Activated T-helper 17 cell treated with anti-CD3 and anti-CD28 coated beads, Interleukin-2, amount 50 U/mL, for 72 hours (primary cell): ENCODE data around the gene DRC7. TPM values are rescaled to one million over a fixed set of nuclear protein-coding genes. Genes with fewer than 3 reads are reported as not detected.
"Not testable (repeated sequence)": the region's sequence is repeated elsewhere in the genome, so short reads cannot be mapped to it uniquely, and the experiment has no call there.

ENCODE experiments used
- ATAC-seq: fragments of 150-1000 bp; cut with Tn5 transposase; replicated peaks from 2 replicates; pipeline ENCODE4 v1.10.0; 2021; ENCODE audit warnings: mild to moderate bottlenecking, moderate library complexity
- H3K27ac Mint-ChIP-seq: one replicate; pipeline ENCODE4 v1.8.0; 2022; ENCODE audit warnings: mixed read lengths
- H3K27me3 Mint-ChIP-seq: one replicate; pipeline ENCODE4 v1.8.0; 2022; ENCODE audit warnings: mixed read lengths
- H3K36me3 Mint-ChIP-seq: one replicate; pipeline ENCODE4 v1.8.0; 2022; ENCODE audit warnings: low read depth, mild to moderate bottlenecking, mixed read lengths
- H3K4me1 Mint-ChIP-seq: one replicate; pipeline ENCODE4 v1.8.0; 2022; ENCODE audit warnings: mixed read lengths
- H3K4me3 Mint-ChIP-seq: one replicate; pipeline ENCODE4 v1.8.0; 2022; ENCODE audit warnings: mild to moderate bottlenecking, mixed read lengths
- H3K9me3 Mint-ChIP-seq: one replicate; pipeline ENCODE4 v1.8.0; 2022; ENCODE audit warnings: mixed read lengths
- total RNA-seq, 2 donors: library from RNA; stranded (reverse); gene quantifications; one replicate each; pipeline ENCODE4 v1.2.3, GENCODE V29; 2022

The DRC7 gene
- total RNA-seq, 2 donors from 2014 or later, result not detected

GRCh38 chr16:57724531-57724930, 29.9 kb downstream of the DRC7 start:
- Mint-ChIP-seq H3K36me3 (no peaks in the 10 kb centered on the region), H3K27me3 (no peaks in the 10 kb centered on the region), H3K4me3 (no peak overlapping the region), H3K9me3 (no peaks in the 10 kb centered on the region), H3K27ac (no peak overlapping the region), H3K4me1 (peaks cover 8% of the 10 kb centered on the region)
- ATAC-seq, result no peak

- Mint-ChIP-seq H3K9me3 (no peaks in the 10 kb centered on the region), H3K4me3 (no peak overlapping the region), H3K36me3 (no peaks in the 10 kb centered on the region), H3K27ac (peak overlapping the region; percentile 46), H3K4me1 (peaks cover 8% of the 10 kb centered on the region), H3K27me3 (no peaks in the 10 kb centered on the region)
- ATAC-seq, result peak; percentile 51
Observed at GRCh38 chr16:57725151-57725550, 30.5 kb downstream of the DRC7 start.

GRCh38 chr16:57725554-57725953, 30.9 kb downstream of the DRC7 start:
- Mint-ChIP-seq H3K27me3 (no peaks in the 10 kb centered on the region), H3K4me1 (peaks cover 8% of the 10 kb centered on the region), H3K9me3 (no peaks in the 10 kb centered on the region), H3K36me3 (no peaks in the 10 kb centered on the region), H3K27ac (peak overlapping the region; percentile 46), H3K4me3 (no peak overlapping the region)
- no peak for ATAC-seq

GRCh38 chr16:57725976-57726375, 31.4 kb downstream of the DRC7 start:
- Mint-ChIP-seq H3K27ac (no peak overlapping the region), H3K4me3 (no peak overlapping the region), H3K4me1 (peaks cover 8% of the 10 kb centered on the region), H3K36me3 (no peaks in the 10 kb centered on the region), H3K9me3 (no peaks in the 10 kb centered on the region), H3K27me3 (no peaks in the 10 kb centered on the region)
- ATAC-seq, result no peak

- H3K4me3 Mint-ChIP-seq, result no peak overlapping the region
Observed at GRCh38 chr16:57726433-57726947, 31.9 kb downstream of the DRC7 start.

DNA sequence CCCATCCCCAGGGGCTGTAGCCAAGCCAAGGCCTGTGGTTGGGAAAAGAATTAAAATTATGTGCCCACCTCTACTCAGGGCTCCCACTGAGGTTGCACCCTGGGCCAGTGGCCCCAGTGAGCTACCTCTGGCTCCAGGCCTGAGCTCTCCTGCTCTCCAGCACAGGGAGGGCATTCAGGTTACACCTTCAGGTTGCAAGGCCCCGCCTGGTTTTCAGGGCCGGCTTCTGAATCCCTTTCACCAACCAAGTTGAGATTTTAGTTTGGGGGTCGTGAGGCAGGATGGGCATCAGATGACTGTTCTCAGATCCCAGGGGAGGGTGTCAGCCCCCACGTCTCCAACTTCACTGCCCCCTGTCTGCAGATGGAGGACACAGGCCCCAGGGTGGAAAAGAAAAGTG, 33.0 kb downstream of the DRC7 start:
- H3K9me3 Mint-ChIP-seq, result peaks cover 2% of the 10 kb centered on the region
- H3K4me1 Mint-ChIP-seq, result peaks cover 13% of the 10 kb centered on the region
- ATAC-seq, result no peak
- no peak overlapping the region for H3K4me3 Mint-ChIP-seq
- H3K36me3 Mint-ChIP-seq, result no peaks in the 10 kb centered on the region
- no peaks in the 10 kb centered on the region for H3K27me3 Mint-ChIP-seq
- H3K27ac Mint-ChIP-seq, result no peak overlapping the region

More at GRCh38 chr16:57726433-57726947, 31.9 kb downstream of the DRC7 start:
- peaks cover 12% of the 10 kb centered on the region for H3K4me1 Mint-ChIP-seq
- no peak for ATAC-seq
- H3K27ac Mint-ChIP-seq, result no peak overlapping the region
- H3K27me3 Mint-ChIP-seq, result no peaks in the 10 kb centered on the region
- no peaks in the 10 kb centered on the region for H3K9me3 Mint-ChIP-seq
- no peaks in the 10 kb centered on the region for H3K36me3 Mint-ChIP-seq

GRCh38 chr16:57728336-57729181, 34.0 kb downstream of the DRC7 start:
- Mint-ChIP-seq H3K27me3 (no peaks in the 10 kb centered on the region), H3K36me3 (no peaks in the 10 kb centered on the region), H3K4me1 (peaks cover 13% of the 10 kb centered on the region), H3K27ac (peak overlapping the region; percentile 61), H3K9me3 (peaks cover 11% of the 10 kb centered on the region), H3K4me3 (no peak overlapping the region)
- ATAC-seq, result peak; percentile 65

DNA sequence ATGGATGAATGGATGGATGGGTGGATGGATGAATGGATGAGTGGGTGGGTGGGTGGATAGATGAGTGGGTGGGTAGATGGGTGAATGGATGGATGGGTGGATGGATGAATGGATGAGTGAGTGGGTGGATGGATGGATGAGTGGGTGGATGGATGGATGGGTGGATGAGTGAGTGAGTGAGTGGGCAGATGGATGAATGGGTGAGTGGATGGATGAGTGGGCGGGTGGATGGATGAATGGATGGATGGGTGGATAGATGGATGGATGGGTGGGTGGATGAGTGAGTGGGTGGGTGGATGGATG, 34.5 kb downstream of the DRC7 start:
- no peaks in the 10 kb centered on the region for H3K36me3 Mint-ChIP-seq

GRCh38 chr16:57729852-57730251, 35.2 kb downstream of the DRC7 start:
- not testable (repeated sequence) for H3K27ac Mint-ChIP-seq, ATAC-seq, H3K27me3 Mint-ChIP-seq, H3K36me3 Mint-ChIP-seq, H3K4me3 Mint-ChIP-seq
- peaks cover 11% of the 10 kb centered on the region for H3K9me3 Mint-ChIP-seq
- H3K4me1 Mint-ChIP-seq, result peaks cover 13% of the 10 kb centered on the region

More for the DNA sequence above, 34.5 kb downstream of the DRC7 start:
- Mint-ChIP-seq H3K4me3 (no peak overlapping the region), H3K4me1 (peaks cover 13% of the 10 kb centered on the region), H3K27me3 (no peaks in the 10 kb centered on the region), H3K27ac (peak overlapping the region; percentile 61), H3K9me3 (peaks cover 11% of the 10 kb centered on the region)
- no peak for ATAC-seq

DNA sequence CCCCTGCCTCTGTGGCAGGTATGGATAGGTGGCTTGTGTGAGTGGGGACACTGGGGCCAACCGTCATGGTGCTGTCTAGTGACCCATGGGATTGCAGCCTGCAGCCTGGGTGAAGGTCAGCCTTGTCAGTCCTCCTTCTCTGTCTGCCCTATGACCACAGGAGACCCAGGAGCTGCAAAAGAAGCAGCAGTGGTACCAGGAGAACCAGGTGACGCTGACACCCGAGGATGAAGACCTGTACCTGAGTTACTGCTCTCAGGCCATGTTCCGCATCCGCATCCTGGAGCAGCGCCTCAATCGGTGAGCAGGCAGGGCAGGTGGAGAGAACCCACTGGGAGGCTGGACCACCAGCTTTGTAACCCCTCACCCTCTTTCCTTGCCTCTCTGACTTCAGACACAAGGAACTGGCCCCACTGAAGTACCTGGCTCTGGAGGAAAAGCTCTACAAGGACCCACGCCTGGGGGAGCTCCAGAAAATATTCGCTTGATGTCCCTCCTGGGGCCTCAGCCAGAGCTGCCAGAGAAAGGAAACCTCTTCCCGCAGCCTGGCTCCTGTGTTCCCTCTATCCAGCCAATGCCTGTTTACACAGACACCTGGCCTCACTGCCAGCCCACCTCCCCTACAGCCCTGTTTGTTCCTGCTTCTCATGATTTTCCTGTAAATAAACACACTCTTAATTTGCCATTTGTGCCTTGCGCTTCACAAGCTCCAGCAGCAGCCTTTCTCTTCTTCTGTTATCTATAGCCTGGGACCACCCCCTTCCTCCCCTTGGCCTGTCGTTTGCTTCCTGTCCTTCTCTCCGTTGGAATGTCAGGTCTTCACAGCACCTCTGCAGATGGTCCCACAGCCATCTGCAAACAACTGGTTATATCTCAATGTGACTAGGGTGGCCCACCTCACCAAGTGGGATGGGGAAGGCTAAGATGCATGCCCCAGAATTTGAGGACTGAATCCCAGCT, 36.4 kb downstream of the DRC7 start:
- peaks cover 11% of the 10 kb centered on the region for H3K9me3 Mint-ChIP-seq
- no peak for ATAC-seq
- H3K27ac Mint-ChIP-seq, result no peak overlapping the region
- H3K4me1 Mint-ChIP-seq, result peaks cover 13% of the 10 kb centered on the region
- no peaks in the 10 kb centered on the region for H3K27me3 Mint-ChIP-seq
- H3K36me3 Mint-ChIP-seq, result peaks cover 7% of the 10 kb centered on the region
- no peak overlapping the region for H3K4me3 Mint-ChIP-seq

DNA sequence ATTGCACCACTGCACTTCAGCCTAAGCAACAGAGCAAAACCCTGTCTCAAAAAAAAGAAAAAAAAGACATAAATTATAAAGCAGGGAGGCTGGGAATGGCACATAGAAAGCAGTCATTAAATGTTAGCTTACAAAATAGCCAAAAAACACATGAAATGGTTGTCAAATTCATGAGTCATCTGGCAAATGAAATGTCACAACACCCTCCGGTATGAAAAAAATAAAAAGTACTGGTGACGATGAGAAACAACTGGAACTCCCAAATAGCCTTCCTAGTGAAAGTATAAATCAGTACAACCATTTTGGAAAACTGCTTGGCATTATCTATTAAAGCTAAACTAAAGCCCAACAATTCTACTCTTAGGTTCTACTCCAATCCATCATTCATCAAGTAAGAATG, 37.4 kb downstream of the DRC7 start:
- Mint-ChIP-seq H3K4me3 (no peak overlapping the region), H3K27ac (no peak overlapping the region)

DNA sequence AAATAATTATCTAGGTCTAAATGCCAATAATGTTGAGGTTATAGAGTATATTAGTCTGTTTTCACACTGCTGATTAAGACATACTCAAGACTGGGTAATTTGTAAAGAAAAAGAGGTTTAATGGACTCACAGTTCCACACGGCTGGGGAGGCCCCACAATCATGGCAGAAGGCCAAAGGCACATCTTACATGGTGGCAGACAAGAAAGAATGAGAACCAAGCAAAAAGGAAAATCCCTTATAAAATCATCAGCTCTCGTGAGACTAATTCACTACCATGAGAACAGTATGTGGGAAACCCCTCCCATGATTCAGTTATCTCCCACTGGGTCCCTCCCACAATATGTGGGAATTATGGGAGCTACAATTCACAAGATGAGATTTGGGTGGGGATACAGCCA, 38.1 kb downstream of the DRC7 start:
- Mint-ChIP-seq H3K4me1 (peaks cover 19% of the 10 kb centered on the region), H3K27ac (peak overlapping the region; percentile 66), H3K4me3 (peak overlapping the region; percentile 62)

More for the DNA sequence above, 37.4 kb downstream of the DRC7 start:
- no peak for ATAC-seq
- H3K36me3 Mint-ChIP-seq, result peaks cover 7% of the 10 kb centered on the region
- H3K9me3 Mint-ChIP-seq, result peaks cover 11% of the 10 kb centered on the region
- H3K4me1 Mint-ChIP-seq, result peaks cover 19% of the 10 kb centered on the region
- no peaks in the 10 kb centered on the region for H3K27me3 Mint-ChIP-seq

DNA sequence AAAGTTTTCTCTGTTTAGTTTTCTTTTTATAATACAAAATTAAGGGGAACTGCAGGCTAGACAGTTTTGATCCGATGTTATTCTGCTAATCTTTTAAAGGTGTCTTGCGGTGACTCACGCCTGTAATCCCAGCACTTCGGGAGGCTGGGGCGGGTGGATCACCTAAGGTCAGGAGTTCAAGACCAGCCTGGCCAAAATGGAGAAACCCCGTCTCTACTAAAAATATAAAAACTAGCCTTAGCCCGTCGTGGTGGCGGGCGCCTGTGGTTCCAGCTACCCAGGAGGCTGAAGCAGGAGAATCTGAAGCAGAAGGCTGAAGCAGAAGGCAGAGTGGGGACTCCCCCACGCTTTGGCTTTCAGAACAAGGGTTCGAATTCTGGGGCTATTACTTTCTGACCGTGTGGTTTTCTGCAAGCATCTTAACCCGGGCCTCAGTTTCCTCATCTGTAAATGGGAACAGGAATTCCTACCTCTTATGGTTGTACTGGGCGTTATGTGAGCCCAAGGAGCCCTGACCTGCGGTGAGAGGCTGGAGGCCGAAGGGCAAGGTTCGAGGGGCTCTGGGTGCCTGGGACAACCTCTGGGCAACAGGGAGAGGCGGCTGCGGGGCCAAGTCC, 39.8 kb downstream of the DRC7 start:
- Mint-ChIP-seq H3K27ac (peak overlapping the region; percentile 95), H3K4me1 (peaks cover 10% of the 10 kb centered on the region), H3K9me3 (peaks cover 11% of the 10 kb centered on the region), H3K27me3 (no peaks in the 10 kb centered on the region), H3K36me3 (peaks cover 7% of the 10 kb centered on the region), H3K4me3 (peak overlapping the region; percentile 91)
- ATAC-seq, result no peak

More for the DNA sequence above, 38.1 kb downstream of the DRC7 start:
- ATAC-seq, result no peak
- peaks cover 11% of the 10 kb centered on the region for H3K9me3 Mint-ChIP-seq
- no peaks in the 10 kb centered on the region for H3K27me3 Mint-ChIP-seq
- H3K36me3 Mint-ChIP-seq, result peaks cover 7% of the 10 kb centered on the region
